Thyroid gland (tissue), 4 donors: ENCODE results near the gene HLA-DMB. TPM values are rescaled to one million over a fixed set of nuclear protein-coding genes. Genes with fewer than 3 reads are reported as not detected.

ENCODE experiments used
- DNase-seq, 2 donors: peaks; one replicate each; pipeline ENCODE4 v3.0.0-alpha.2; 2019
- H3K27ac ChIP-seq, 3 donors: fragments of 200-600 bp; sonication (generic); 1 replicate in 2 of 3; 2 replicates in 1 of 3; pipeline ENCODE4 v1.5.1; 2016 to 2019; ENCODE audit warnings: mild to moderate bottlenecking in 1 of 3, moderate library complexity in 1 of 3
- H3K27me3 ChIP-seq: fragments of 200-600 bp; sonication (generic); one replicate; pipeline ENCODE4 v1.5.1; 2019
- H3K36me3 ChIP-seq, 2 donors: fragments of 200-600 bp; sonication (generic); one replicate each; pipeline ENCODE4 v1.5.1; 2016 to 2019
- H3K4me1 ChIP-seq, 2 donors: fragments of 200-600 bp; sonication (generic); one replicate each; pipeline ENCODE4 v1.5.1; 2017 to 2019
- H3K4me3 ChIP-seq, 3 donors: fragments of 200-600 bp; sonication (generic); replicated peaks in 1 of 3; 1 replicate in 2 of 3; 2 replicates in 1 of 3; pipeline ENCODE4 v1.5.1; 2016; ENCODE audit warnings: mild to moderate bottlenecking in 1 of 3
- H3K9me3 ChIP-seq: fragments of 200-600 bp; sonication (generic); one replicate; pipeline ENCODE4 v1.5.1; 2017
- CTCF ChIP-seq, 6 experiments: fragments of 200-600 bp in 3 of 6; fragments of 450-650 bp in 3 of 6; sonication (generic) in 3 of 6; IDR thresholded peaks; one replicate each; pipeline ENCODE4 v1.5.1; 2016 to 2019; ENCODE audit warnings: antibody characterized with exemption in 6 of 6, mild to moderate bottlenecking in 2 of 6, inconsistent platforms in 1 of 6, moderate library complexity in 1 of 6
- POLR2A ChIP-seq, 2 donors: fragments of 450-650 bp; IDR thresholded peaks; one replicate each; pipeline ENCODE4 v1.6.1; 2017; ENCODE audit warnings: antibody characterized with exemption in 2 of 2, mild to moderate bottlenecking in 2 of 2, moderate library complexity in 1 of 2
- WGBS, 2 donors: methylation state at CpG; one replicate each; pipeline ENCODE4 v1.1.5; 2017; 5-methylcytosine and 5-hydroxymethylcytosine counted together
- intact Hi-C: fragments of 100-400 bp; cut with DNase I; formaldehyde crosslinking; loops from one replicate; pipeline ENCODE4 v1.15.1; 2023
- total RNA-seq, 4 donors: library from RNA; depleted of rRNA; stranded (reverse); fragments of >200 nt; gene quantifications; one replicate each; pipeline ENCODE4 v1.2.3, GENCODE V29; 2016

HLA-DMB gene
- total RNA-seq, 4 donors from 2014 or later: 34.7 to 82.9 (median 51.3) TPM

GRCh38 chr6:32974541-32975308, 33.9 kb upstream of the HLA-DMB start:
- WGBS, 2 donors: 7 to 8% methylated on average over 14 of the region's 14 CpGs
- intact Hi-C loops: no loop called here

GRCh38 chr6:32974016-32974333, 33.1 kb upstream of the HLA-DMB start:
- intact Hi-C loops: no loop called here
- Histone ChIP-seq H3K4me1 (peaks cover 36 to 42% of the 10 kb centered on the region in 2 donors), H3K9me3 (no peaks in the 10 kb centered on the region), H3K4me3 (peak overlapping the region; percentile 68 to 100 (median 98)), H3K27me3 (no peaks in the 10 kb centered on the region), H3K27ac (peak overlapping the region in 2 of 3 donors; percentile 1 to 86), H3K36me3 (peaks cover 55 to 67% of the 10 kb centered on the region in 2 donors)
- TF ChIP-seq POLR2A (IDR thresholded peaks at IDR 0.05) (peak in 1 of 2 donors; percentile 29), CTCF (IDR thresholded peaks at IDR 0.05) (no peak)
- no peak for DNase-seq
- WGBS, 2 donors: 1 to 2% methylated on average over 4 of the region's 4 CpGs

More at GRCh38 chr6:32974541-32975308, 33.9 kb upstream of the HLA-DMB start:
- Histone ChIP-seq H3K27me3 (no peaks in the 10 kb centered on the region), H3K27ac (peak overlapping the region in 1 of 3 donors; percentile 86), H3K9me3 (no peaks in the 10 kb centered on the region), H3K4me3 (peak overlapping the region; percentile 56 to 98 (median 68)), H3K36me3 (peaks cover 63 to 75% of the 10 kb centered on the region in 2 donors), H3K4me1 (peaks cover 36 to 42% of the 10 kb centered on the region in 2 donors)
- DNase-seq: no peak
- TF ChIP-seq POLR2A (IDR thresholded peaks at IDR 0.05) (no peak), CTCF (IDR thresholded peaks at IDR 0.05) (no peak)

GRCh38 chr6:32973144-32974015, 32.6 kb upstream of the HLA-DMB start:
- intact Hi-C loops: no loop called here
- H3K27ac ChIP-seq: peak overlapping the region; percentile 58 to 100 (median 86)
- DNase-seq: peak in 1 of 2 donors; percentile 36
- H3K27me3 ChIP-seq: no peaks in the 10 kb centered on the region
- TF ChIP-seq POLR2A (IDR thresholded peaks at IDR 0.05): no peak
- no peak for TF ChIP-seq CTCF (IDR thresholded peaks at IDR 0.05)
- WGBS, 2 donors: 0% methylated on average over 16 to 23 of the region's 23 CpGs
- H3K4me1 ChIP-seq: peaks cover 36 to 38% of the 10 kb centered on the region in 2 donors
- no peaks in the 10 kb centered on the region for H3K9me3 ChIP-seq
- H3K4me3 ChIP-seq: peak overlapping the region; percentile 68 to 100 (median 98)
- H3K36me3 ChIP-seq: peaks cover 49 to 61% of the 10 kb centered on the region in 2 donors

GRCh38 chr6:32972353-32973143, 31.7 kb upstream of the HLA-DMB start:
- peak overlapping the region; percentile 58 to 100 (median 86) for H3K27ac ChIP-seq
- WGBS, 2 donors: 1% methylated on average over 40 to 49 of the region's 70 CpGs
- no peak for TF ChIP-seq CTCF (IDR thresholded peaks at IDR 0.05)
- no peak for TF ChIP-seq POLR2A (IDR thresholded peaks at IDR 0.05)
- DNase-seq: peak in 1 of 2 donors; percentile 22
- H3K27me3 ChIP-seq: no peaks in the 10 kb centered on the region
- intact Hi-C loops: no loop called here
- peak overlapping the region; percentile 68 to 100 (median 98) for H3K4me3 ChIP-seq
- H3K9me3 ChIP-seq: no peaks in the 10 kb centered on the region
- peaks cover 30 to 33% of the 10 kb centered on the region in 2 donors for H3K4me1 ChIP-seq
- peaks cover 41 to 53% of the 10 kb centered on the region in 2 donors for H3K36me3 ChIP-seq
